IPS DF 6.9 (cell line): ENCODE results near the gene ATG16L1.
A peak's percentile ranks its signal among the peaks of the same experiment; 100 is the strongest.
"Not testable (repeated sequence)": the region's sequence is repeated elsewhere in the genome, so short reads cannot be mapped to it uniquely, and the experiment has no call there.

Experiments
- DNase-seq: peaks from one replicate; pipeline ENCODE4 v3.0.0-alpha.2; 2013; ENCODE audit warnings: low read depth, low spot score
- H3K27ac ChIP-seq: one replicate; pipeline ENCODE4 v1.5.1; 2013; ENCODE audit warnings: low read length, control low read depth
- H3K27me3 ChIP-seq: 2 replicates; pipeline ENCODE4 v1.6.1; 2013; ENCODE audit warnings: mild to moderate bottlenecking, low read length; ENCODE audit not compliant: control insufficient read depth, insufficient read depth
- H3K36me3 ChIP-seq: 2 replicates; pipeline ENCODE4 v1.6.1; 2013; ENCODE audit warnings: low read length; ENCODE audit not compliant: control insufficient read depth, insufficient read depth
- H3K4me1 ChIP-seq: 2 replicates; pipeline ENCODE4 v1.6.1; 2013; ENCODE audit warnings: low read length; ENCODE audit not compliant: control insufficient read depth, insufficient read depth
- H3K4me3 ChIP-seq: 2 replicates; pipeline ENCODE4 v1.5.1; 2013; ENCODE audit warnings: mild to moderate bottlenecking, low read length
- H3K9me3 ChIP-seq: 2 replicates; pipeline ENCODE4 v1.6.1; 2013; ENCODE audit warnings: low read length, inconsistent platforms; ENCODE audit not compliant: control insufficient read depth, insufficient read depth
- WGBS: extraction: QIAGEN DNeasy Blood & Tissue Kit; methylation state at CpG from one replicate; pipeline ENCODE4 v1.1.7; 2013; ENCODE audit warnings: mixed read lengths, missing lambda C conversion rate; ENCODE audit not compliant: insufficient read length, insufficient coverage; 5-methylcytosine and 5-hydroxymethylcytosine counted together

ATG16L1 gene

GRCh38 chr2:233326500-233326899 is 75.0 kb downstream of the ATG16L1 start:
- H3K4me1 ChIP-seq, result peaks cover 3% of the 10 kb centered on the region; the same call in 1 of the 2 replicates

GRCh38 chr2:233328922-233329321 is 77.4 kb downstream of the ATG16L1 start:
- Histone ChIP-seq H3K36me3 (no peaks in the 10 kb centered on the region), H3K9me3 (no peaks in the 10 kb centered on the region), H3K4me1 (peaks cover 3% of the 10 kb centered on the region; the same call in 1 of the 2 replicates), H3K4me3 (no peak overlapping the region), H3K27ac (no peak overlapping the region), H3K27me3 (no peaks in the 10 kb centered on the region)
- no CpG with 5 or more reads among the region's 4 CpGs for WGBS
- DNase-seq, result no peak

More at GRCh38 chr2:233326500-233326899, 75.0 kb downstream of the ATG16L1 start:
- DNase-seq, result no peak
- Histone ChIP-seq H3K27ac (no peak overlapping the region), H3K9me3 (no peaks in the 10 kb centered on the region), H3K36me3 (no peaks in the 10 kb centered on the region), H3K27me3 (no peaks in the 10 kb centered on the region), H3K4me3 (no peak overlapping the region)
- WGBS, result no CpG with 5 or more reads among the region's 8 CpGs

- H3K4me1 ChIP-seq, result peaks cover 3% of the 10 kb centered on the region; the same call in 1 of the 2 replicates
- H3K9me3 ChIP-seq, result no peaks in the 10 kb centered on the region
- H3K27ac ChIP-seq, result no peak overlapping the region
- peak; percentile 29 for DNase-seq
- H3K27me3 ChIP-seq, result no peaks in the 10 kb centered on the region
- no CpG with 5 or more reads among the region's 7 CpGs for whole genome bisulfite sequencing
- H3K36me3 ChIP-seq, result no peaks in the 10 kb centered on the region
- no peak overlapping the region for H3K4me3 ChIP-seq
These were observed 78.1 kb downstream of the ATG16L1 start for GRCh38 chr2:233329489-233330135.

- no peak overlapping the region for H3K27ac ChIP-seq
- H3K9me3 ChIP-seq, result no peaks in the 10 kb centered on the region
- no peak for DNase-seq
- no peaks in the 10 kb centered on the region for H3K36me3 ChIP-seq
- no CpG with 5 or more reads among the region's 15 CpGs for WGBS
- no peaks in the 10 kb centered on the region for H3K27me3 ChIP-seq
- peaks cover 3% of the 10 kb centered on the region; the same call in 1 of the 2 replicates for H3K4me1 ChIP-seq
- H3K4me3 ChIP-seq, result no peak overlapping the region
These were observed 80.1 kb downstream of the ATG16L1 start for GRCh38 chr2:233331536-233331935.

- H3K27me3 ChIP-seq, result no peaks in the 10 kb centered on the region
- H3K4me1 ChIP-seq, result peaks cover 3% of the 10 kb centered on the region; the same call in 1 of the 2 replicates
- no peaks in the 10 kb centered on the region for H3K9me3 ChIP-seq
- no peak overlapping the region for H3K4me3 ChIP-seq
- WGBS, result no CpG with 5 or more reads among the region's 4 CpGs
- no peak overlapping the region for H3K27ac ChIP-seq
- DNase-seq, result no peak
- no peaks in the 10 kb centered on the region for H3K36me3 ChIP-seq
These were observed 80.7 kb downstream of the ATG16L1 start for GRCh38 chr2:233332125-233332524.

- DNase-seq, result no peak
- Histone ChIP-seq H3K4me3 (no peak overlapping the region), H3K27me3 (no peaks in the 10 kb centered on the region), H3K36me3 (no peaks in the 10 kb centered on the region), H3K27ac (no peak overlapping the region), H3K9me3 (no peaks in the 10 kb centered on the region), H3K4me1 (peaks cover under 1% of the 10 kb centered on the region; the same call in 1 of the 2 replicates)
- WGBS, result no CpG with 5 or more reads among the region's 11 CpGs
These were observed 83.4 kb downstream of the ATG16L1 start for GRCh38 chr2:233334915-233335314.

- not testable (repeated sequence) for H3K9me3 ChIP-seq, H3K27ac ChIP-seq, DNase-seq, H3K36me3 ChIP-seq, H3K4me1 ChIP-seq, H3K4me3 ChIP-seq, H3K27me3 ChIP-seq
- no CpG with 5 or more reads among the region's 13 CpGs for WGBS
These were observed 84.6 kb downstream of the ATG16L1 start for GRCh38 chr2:233336091-233336490.

GRCh38 chr2:233336541-233336940 is 85.1 kb downstream of the ATG16L1 start:
- WGBS, result no CpG with 5 or more reads among the region's 5 CpGs
- H3K27ac ChIP-seq, result no peak overlapping the region
- no peaks in the 10 kb centered on the region for H3K4me1 ChIP-seq
- no peak overlapping the region for H3K4me3 ChIP-seq
- H3K36me3 ChIP-seq, result no peaks in the 10 kb centered on the region
- no peaks in the 10 kb centered on the region for H3K27me3 ChIP-seq
- H3K9me3 ChIP-seq, result no peaks in the 10 kb centered on the region
- DNase-seq, result no peak

- Histone ChIP-seq H3K36me3 (no peaks in the 10 kb centered on the region), H3K9me3 (no peaks in the 10 kb centered on the region), H3K4me3 (no peak overlapping the region), H3K27ac (no peak overlapping the region), H3K27me3 (no peaks in the 10 kb centered on the region), H3K4me1 (no peaks in the 10 kb centered on the region)
- no CpG with 5 or more reads among the region's 5 CpGs for WGBS
- no peak for DNase-seq
These were observed 86.6 kb downstream of the ATG16L1 start for GRCh38 chr2:233338046-233338445.

GRCh38 chr2:233338812-233339368 is 87.4 kb downstream of the ATG16L1 start:
- H3K9me3 ChIP-seq, result no peaks in the 10 kb centered on the region
- H3K27ac ChIP-seq, result no peak overlapping the region
- no peak for DNase-seq
- H3K27me3 ChIP-seq, result no peaks in the 10 kb centered on the region
- WGBS, result no CpG with 5 or more reads among the region's 3 CpGs
- no peaks in the 10 kb centered on the region for H3K4me1 ChIP-seq
- no peak overlapping the region for H3K4me3 ChIP-seq
- H3K36me3 ChIP-seq, result no peaks in the 10 kb centered on the region

GRCh38 chr2:233339427-233339826 is 88.0 kb downstream of the ATG16L1 start:
- Histone ChIP-seq H3K36me3 (no peaks in the 10 kb centered on the region), H3K4me3 (no peak overlapping the region), H3K27me3 (no peaks in the 10 kb centered on the region), H3K27ac (no peak overlapping the region), H3K9me3 (no peaks in the 10 kb centered on the region), H3K4me1 (no peaks in the 10 kb centered on the region)
- DNase-seq, result no peak
- no CpG with 5 or more reads among the region's 3 CpGs for WGBS
